GM23338 (cell line): ENCODE measurements around the gene PROCR. TPM values are rescaled to one million over a fixed set of nuclear protein-coding genes. Genes with fewer than 3 reads are reported as not detected.

Source experiments
- ATAC-seq: fragments of 200-7000 bp; cut with Tn5 transposase; 3 replicates; pipeline ENCODE4 v1.9.1; 2020
- DNase-seq: peaks from one replicate; pipeline ENCODE4 v3.0.0-alpha.2; 2015; ENCODE audit warnings: low spot score
- H2AFZ ChIP-seq: fragments of 200-600 bp; sonication (generic); 2 replicates; pipeline ENCODE4 v1.8.0; 2016; ENCODE audit warnings: antibody characterized with exemption, mild to moderate bottlenecking, moderate library complexity
- H3F3A ChIP-seq: fragments of 200-600 bp; sonication (generic); replicated peaks from 2 replicates; pipeline ENCODE4 v1.8.0; 2017; ENCODE audit warnings: antibody characterized with exemption, mixed run types, low read depth
- H3K27ac ChIP-seq: fragments of 200-600 bp; sonication (generic); 2 replicates; pipeline ENCODE4 v1.6.1; 2016; ENCODE audit warnings: low read depth
- H3K27me3 ChIP-seq: fragments of 200-600 bp; sonication (generic); 2 replicates; pipeline ENCODE4 v1.8.0; 2016; ENCODE audit warnings: mild to moderate bottlenecking, mixed run types, moderate library complexity; ENCODE audit not compliant: insufficient read depth
- H3K36me3 ChIP-seq: fragments of 200-600 bp; sonication (generic); 2 replicates; pipeline ENCODE4 v1.8.0; 2016; ENCODE audit warnings: mild to moderate bottlenecking; ENCODE audit not compliant: insufficient read depth
- H3K4me1 ChIP-seq: fragments of 200-600 bp; sonication (generic); 2 replicates; pipeline ENCODE4 v1.8.0; 2016; ENCODE audit warnings: mild to moderate bottlenecking, moderate library complexity; ENCODE audit not compliant: insufficient read depth
- H3K4me2 ChIP-seq: fragments of 200-600 bp; sonication (generic); 2 replicates; pipeline ENCODE4 v1.7.1; 2017; ENCODE audit warnings: mixed run types
- H3K4me3 ChIP-seq: fragments of 200-600 bp; sonication (generic); 2 replicates; pipeline ENCODE4 v1.6.1; 2016; ENCODE audit warnings: mixed run types
- H3K79me2 ChIP-seq: fragments of 200-600 bp; sonication (generic); replicated peaks from 2 replicates; pipeline ENCODE4 v1.8.0; 2017; ENCODE audit warnings: mild to moderate bottlenecking; ENCODE audit not compliant: insufficient read depth
- H3K9me2 ChIP-seq: fragments of 200-600 bp; sonication (generic); 2 replicates; pipeline ENCODE4 v1.8.0; 2017; ENCODE audit not compliant: insufficient read depth
- H4K20me1 ChIP-seq: fragments of 200-600 bp; sonication (generic); replicated peaks from 2 replicates; pipeline ENCODE4 v1.8.0; 2017; ENCODE audit warnings: mild to moderate bottlenecking; ENCODE audit not compliant: insufficient read depth
- H3K27ac Mint-ChIP-seq: 2 replicates; pipeline ENCODE4 v1.8.0; 2020; ENCODE audit warnings: inconsistent platforms, mild to moderate bottlenecking, moderate library complexity, mixed read lengths
- H3K27me3 Mint-ChIP-seq: 3 replicates; pipeline ENCODE4 v1.8.0; 2022; ENCODE audit warnings: low read depth, mild to moderate bottlenecking, moderate library complexity, mixed read lengths, inconsistent platforms; ENCODE audit not compliant: insufficient read depth, poor library complexity
- H3K36me3 Mint-ChIP-seq: 3 replicates; pipeline ENCODE4 v1.8.0; 2021; ENCODE audit warnings: low read depth, mild to moderate bottlenecking, inconsistent platforms, moderate library complexity, mixed read lengths
- H3K4me1 Mint-ChIP-seq: 3 replicates; pipeline ENCODE4 v1.8.0; 2020; ENCODE audit warnings: mild to moderate bottlenecking, inconsistent platforms, mixed read lengths
- H3K4me3 Mint-ChIP-seq: 3 replicates; pipeline ENCODE4 v1.8.0; 2021; ENCODE audit warnings: moderate library complexity, mild to moderate bottlenecking, inconsistent platforms, mixed read lengths
- H3K9me3 Mint-ChIP-seq: 3 replicates; pipeline ENCODE4 v1.8.0; 2020; ENCODE audit warnings: moderate library complexity, mild to moderate bottlenecking, inconsistent platforms, mixed read lengths
- CREB1 ChIP-seq: fragments of 250-450 bp; sonication (Bioruptor Pico); IDR thresholded peaks from 2 replicates; pipeline ENCODE4 v1.5.0; 2020; ENCODE audit warnings: low read depth, mild to moderate bottlenecking, moderate library complexity
- ETS1 ChIP-seq: IDR thresholded peaks from 2 replicates; pipeline ENCODE4 v1.6.1; 2016; ENCODE audit warnings: antibody characterized with exemption
- EZH2 ChIP-seq: fragments of 200-600 bp; sonication (generic); IDR thresholded peaks from one replicate; pipeline ENCODE4 v1.8.0; 2017; ENCODE audit warnings: antibody characterized with exemption, mild to moderate bottlenecking, low read depth; ENCODE audit not compliant: unreplicated experiment
- EZH2phosphoT487 ChIP-seq: fragments of 200-600 bp; sonication (generic); IDR thresholded peaks from one replicate; pipeline ENCODE4 v1.8.1; 2018; ENCODE audit warnings: antibody characterized with exemption; ENCODE audit not compliant: unreplicated experiment
- JUNB ChIP-seq: IDR thresholded peaks from one replicate; pipeline ENCODE4 v1.6.1; 2016; ENCODE audit warnings: antibody characterized with exemption; ENCODE audit not compliant: unreplicated experiment
- NANOG ChIP-seq: IDR thresholded peaks from 2 replicates; pipeline ENCODE4 v1.6.1; 2016; ENCODE audit warnings: antibody characterized with exemption, borderline replicate concordance
- POLR2AphosphoS5 ChIP-seq: IDR thresholded peaks from 2 replicates; pipeline ENCODE4 v1.6.1; 2016; ENCODE audit warnings: antibody characterized with exemption, low read depth
- STAT1 ChIP-seq: IDR thresholded peaks from one replicate; pipeline ENCODE4 v1.6.1; 2016; ENCODE audit warnings: antibody characterized with exemption; ENCODE audit not compliant: unreplicated experiment
- ZNF114 ChIP-seq: fragments of 250-450 bp; sonication (Bioruptor Pico); IDR thresholded peaks from 2 replicates; pipeline ENCODE4 v1.5.0; 2020; ENCODE audit warnings: mild to moderate bottlenecking, moderate library complexity
- ZNF331 ChIP-seq: fragments of 250-450 bp; sonication (Bioruptor Pico); IDR thresholded peaks from 2 replicates; pipeline ENCODE4 v1.5.0; 2020; ENCODE audit warnings: low read depth, mild to moderate bottlenecking, moderate library complexity
- ZNF462 ChIP-seq: fragments of 250-450 bp; sonication (Bioruptor Pico); IDR thresholded peaks from 2 replicates; pipeline ENCODE4 v1.5.0; 2020; ENCODE audit warnings: mild to moderate bottlenecking, moderate library complexity
- long read RNA-seq: library from polyadenylated mRNA; unstranded; transcript quantifications from one replicate; pipeline ENCODE4 v2.0.0, GENCODE V29; 2020; ENCODE audit not compliant: unreplicated experiment
- polyA plus RNA-seq: library from polyadenylated mRNA; unstranded; fragments of >200 nt; fragmentation: Nextera tagmentation; extraction: Ambion mirVana; gene quantifications from 2 replicates; pipeline ENCODE4 v1.2.1, GENCODE V29; 2016
- total RNA-seq: library from RNA; depleted of rRNA; stranded (reverse); fragments of >200 nt; shearing (Covaris generic); gene quantifications from 2 replicates; pipeline ENCODE4 v1.2.3, GENCODE V29; 2014; rRNA removed
- TF ChIP-seq, protein P1 (sequence below): IDR thresholded peaks from one replicate; pipeline ENCODE4 v1.6.1; 2018; ENCODE audit warnings: antibody characterized with exemption; ENCODE audit not compliant: unreplicated experiment
- TF ChIP-seq, protein P2 (sequence below), 2 experiments: fragments of 200-600 bp in 1 of 2; sonication (generic) in 1 of 2; conservative IDR thresholded peaks; 2 replicates each; pipeline versions ENCODE4 v1.5.1 to v1.6.1; 2016 to 2017; ENCODE audit warnings: antibody characterized with exemption in 2 of 2, low read depth in 2 of 2, mild to moderate bottlenecking in 2 of 2, moderate library complexity in 1 of 2

The PROCR gene
- total RNA-seq (32.9 and 45.2 TPM in 2 replicates), polyA plus RNA-seq (36.1 and 41.5 TPM in 2 replicates)
- long read RNA-seq, transcript PROCR-201 (4 exons, 1,348 nt), result major isoform, 17 of 20 reads
- long read RNA-seq, partial matches to known transcripts, result 0 of 20 reads
- long read RNA-seq, other reads (novel, unspliced or antisense), result 3 of 20 reads

DNA sequence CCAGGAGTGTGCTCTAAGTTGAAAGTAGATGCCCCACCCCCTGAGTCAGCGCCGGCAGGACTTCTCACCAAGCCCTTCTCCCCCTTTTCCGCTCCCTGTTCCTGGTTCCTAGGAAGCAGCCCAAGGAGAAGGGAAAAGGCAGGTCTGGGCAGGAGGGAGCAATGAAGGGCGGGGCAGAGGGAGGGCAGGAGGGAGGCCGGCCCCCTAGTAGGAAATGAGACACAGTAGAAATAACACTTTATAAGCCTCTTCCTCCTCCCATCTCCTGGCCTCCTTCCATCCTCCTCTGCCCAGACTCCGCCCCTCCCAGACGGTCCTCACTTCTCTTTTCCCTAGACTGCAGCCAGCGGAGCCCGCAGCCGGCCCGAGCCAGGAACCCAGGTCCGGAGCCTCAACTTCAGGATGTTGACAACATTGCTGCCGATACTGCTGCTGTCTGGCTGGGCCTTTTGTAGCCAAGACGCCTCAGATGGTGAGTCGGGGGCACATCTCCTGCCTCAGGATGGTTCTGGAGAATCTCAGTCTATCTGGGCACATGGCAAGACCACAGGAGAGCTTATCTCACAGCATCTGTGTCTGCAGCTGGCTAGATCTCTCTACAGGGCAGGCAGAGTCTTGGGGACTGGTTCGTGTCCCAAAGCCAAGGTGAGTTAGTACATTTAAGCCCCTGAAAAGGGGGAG lies at the start of gene PROCR:
TSS of gene PROCR (plus strand) at position 320 of the 681 bp plus-strand sequence. CDS start at position 403, 83 bp downstream.
- Histone ChIP-seq H3K79me2 (no peaks in the 10 kb centered on the region), H3K4me3 (peak within 1 kb of the TSS; percentile 59), H3F3A (peaks cover 3% of the 10 kb centered on the region; the same call in 1 of the 2 replicates), H2AFZ (peak within 1 kb of the TSS; percentile 86), H4K20me1 (no peaks in the 10 kb centered on the region), H3K4me2 (peak within 1 kb of the TSS; percentile 82), H3K27me3 (0 out of 2 replicates have a peak, but pooled peaks cover 4% of the 10 kb centered on the region), H3K27ac (no peak within 1 kb of the TSS), H3K4me1 (peaks cover 36% of the 10 kb centered on the region), H3K36me3 (no peaks in the 10 kb centered on the region), H3K9me2 (no peaks in the 10 kb centered on the region)
- no peak within 1 kb of the TSS for H3K27ac Mint-ChIP-seq
- peaks cover 36% of the 10 kb centered on the region for H3K4me1 Mint-ChIP-seq
- H3K36me3 Mint-ChIP-seq, result peaks cover 13% of the 10 kb centered on the region; the same call in 2 of the 3 replicates
- no peaks in the 10 kb centered on the region; the same call in 2 of the 3 replicates for H3K9me3 Mint-ChIP-seq
- ATAC-seq (peak; percentile 81), DNase-seq (peak; percentile 87)
- TF ChIP-seq CREB1 (no peak), JUNB (no peak), ZNF462 (CRISPR knock-in tag) (no peak), POLR2AphosphoS5 (no peak; the same call in 1 of the 2 replicates), ZNF331 (CRISPR knock-in tag) (no peak), STAT1 (no peak), NANOG (no peak), ZNF114 (CRISPR knock-in tag) (no peak), EZH2 (no peak), ETS1 (no peak), EZH2phosphoT487 (no peak)
- TF ChIP-seq, protein P1, sequence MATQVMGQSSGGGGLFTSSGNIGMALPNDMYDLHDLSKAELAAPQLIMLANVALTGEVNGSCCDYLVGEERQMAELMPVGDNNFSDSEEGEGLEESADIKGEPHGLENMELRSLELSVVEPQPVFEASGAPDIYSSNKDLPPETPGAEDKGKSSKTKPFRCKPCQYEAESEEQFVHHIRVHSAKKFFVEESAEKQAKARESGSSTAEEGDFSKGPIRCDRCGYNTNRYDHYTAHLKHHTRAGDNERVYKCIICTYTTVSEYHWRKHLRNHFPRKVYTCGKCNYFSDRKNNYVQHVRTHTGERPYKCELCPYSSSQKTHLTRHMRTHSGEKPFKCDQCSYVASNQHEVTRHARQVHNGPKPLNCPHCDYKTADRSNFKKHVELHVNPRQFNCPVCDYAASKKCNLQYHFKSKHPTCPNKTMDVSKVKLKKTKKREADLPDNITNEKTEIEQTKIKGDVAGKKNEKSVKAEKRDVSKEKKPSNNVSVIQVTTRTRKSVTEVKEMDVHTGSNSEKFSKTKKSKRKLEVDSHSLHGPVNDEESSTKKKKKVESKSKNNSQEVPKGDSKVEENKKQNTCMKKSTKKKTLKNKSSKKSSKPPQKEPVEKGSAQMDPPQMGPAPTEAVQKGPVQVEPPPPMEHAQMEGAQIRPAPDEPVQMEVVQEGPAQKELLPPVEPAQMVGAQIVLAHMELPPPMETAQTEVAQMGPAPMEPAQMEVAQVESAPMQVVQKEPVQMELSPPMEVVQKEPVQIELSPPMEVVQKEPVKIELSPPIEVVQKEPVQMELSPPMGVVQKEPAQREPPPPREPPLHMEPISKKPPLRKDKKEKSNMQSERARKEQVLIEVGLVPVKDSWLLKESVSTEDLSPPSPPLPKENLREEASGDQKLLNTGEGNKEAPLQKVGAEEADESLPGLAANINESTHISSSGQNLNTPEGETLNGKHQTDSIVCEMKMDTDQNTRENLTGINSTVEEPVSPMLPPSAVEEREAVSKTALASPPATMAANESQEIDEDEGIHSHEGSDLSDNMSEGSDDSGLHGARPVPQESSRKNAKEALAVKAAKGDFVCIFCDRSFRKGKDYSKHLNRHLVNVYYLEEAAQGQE, result no peak
- TF ChIP-seq, protein P2, sequence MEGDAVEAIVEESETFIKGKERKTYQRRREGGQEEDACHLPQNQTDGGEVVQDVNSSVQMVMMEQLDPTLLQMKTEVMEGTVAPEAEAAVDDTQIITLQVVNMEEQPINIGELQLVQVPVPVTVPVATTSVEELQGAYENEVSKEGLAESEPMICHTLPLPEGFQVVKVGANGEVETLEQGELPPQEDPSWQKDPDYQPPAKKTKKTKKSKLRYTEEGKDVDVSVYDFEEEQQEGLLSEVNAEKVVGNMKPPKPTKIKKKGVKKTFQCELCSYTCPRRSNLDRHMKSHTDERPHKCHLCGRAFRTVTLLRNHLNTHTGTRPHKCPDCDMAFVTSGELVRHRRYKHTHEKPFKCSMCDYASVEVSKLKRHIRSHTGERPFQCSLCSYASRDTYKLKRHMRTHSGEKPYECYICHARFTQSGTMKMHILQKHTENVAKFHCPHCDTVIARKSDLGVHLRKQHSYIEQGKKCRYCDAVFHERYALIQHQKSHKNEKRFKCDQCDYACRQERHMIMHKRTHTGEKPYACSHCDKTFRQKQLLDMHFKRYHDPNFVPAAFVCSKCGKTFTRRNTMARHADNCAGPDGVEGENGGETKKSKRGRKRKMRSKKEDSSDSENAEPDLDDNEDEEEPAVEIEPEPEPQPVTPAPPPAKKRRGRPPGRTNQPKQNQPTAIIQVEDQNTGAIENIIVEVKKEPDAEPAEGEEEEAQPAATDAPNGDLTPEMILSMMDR (conservative IDR thresholded peaks at IDR 0.05; ENCODE audit: low read depth in 2 of 2), result no peak
- peaks cover 15% of the 10 kb centered on the region for H3K27me3 Mint-ChIP-seq
- H3K4me3 Mint-ChIP-seq, result peak within 1 kb of the TSS; percentile 67
